OCI-LY3 (cell line): ENCODE results near the gene SHFL.

ENCODE experiments used
- H2AFZ ChIP-seq: fragments of 200-600, 300-600 bp; shearing (Covaris generic); 2 replicates; pipeline ENCODE4 v1.6.0; 2014; ENCODE audit warnings: antibody characterized with exemption, low read depth, low read length
- H3K27ac ChIP-seq: fragments of 200-600, 300-600 bp; sonication (generic); 2 replicates; pipeline ENCODE4 v1.5.1; 2014; ENCODE audit warnings: mild to moderate bottlenecking, low read length, moderate library complexity, mixed read lengths
- H3K27me3 ChIP-seq: fragments of 200-600, 300-600 bp; sonication (generic); 2 replicates; pipeline ENCODE4 v1.6.1; 2014; ENCODE audit warnings: low read depth, low read length, mixed read lengths
- H3K36me3 ChIP-seq: fragments of 200-600, 300-600 bp; sonication (generic); replicated peaks from 2 replicates; pipeline ENCODE3; 2014; ENCODE audit warnings: low read depth, low read length, mixed read lengths
- H3K4me1 ChIP-seq: fragments of 300-600, 200-600 bp; sonication (generic); 2 replicates; pipeline ENCODE4 v1.6.1; 2014; ENCODE audit warnings: low read length, mixed read lengths
- H3K4me2 ChIP-seq: fragments of 200-600, 300-600 bp; sonication (generic); 2 replicates; pipeline ENCODE4 v1.6.1; 2014; ENCODE audit warnings: low read length, mixed read lengths
- H3K4me3 ChIP-seq: fragments of 300-600, 200-600 bp; sonication (generic); 2 replicates; pipeline ENCODE4 v1.5.1; 2014; ENCODE audit warnings: antibody characterized with exemption, mild to moderate bottlenecking, low read length, moderate library complexity
- H3K79me2 ChIP-seq: fragments of 300-600, 200-600 bp; shearing (Covaris generic); 2 replicates; pipeline ENCODE4 v1.6.1; 2014; ENCODE audit warnings: mild to moderate bottlenecking, low read length, mixed read lengths
- H3K9ac ChIP-seq: fragments of 300-600, 200-600 bp; shearing (Covaris generic); 2 replicates; pipeline ENCODE4 v1.6.0; 2014; ENCODE audit warnings: mild to moderate bottlenecking, low read length, moderate library complexity
- H3K9me3 ChIP-seq: fragments of 200-600, 300-600 bp; shearing (Covaris generic); 2 replicates; pipeline ENCODE4 v1.6.1; 2014; ENCODE audit warnings: low read length, mixed read lengths; ENCODE audit not compliant: insufficient read depth
- H4K20me1 ChIP-seq: fragments of 200-600, 300-600 bp; sonication (generic); 2 replicates; pipeline ENCODE4 v1.6.1; 2016; ENCODE audit warnings: low read length, mixed read lengths; ENCODE audit not compliant: insufficient read depth
- EZH2phosphoT487 ChIP-seq: fragments of 200-600 bp; shearing (Covaris generic); IDR thresholded peaks from 2 replicates; pipeline ENCODE4 v1.6.1; 2018; ENCODE audit warnings: antibody characterized with exemption, mixed run types, low read depth
- TF ChIP-seq, protein P1 (sequence below): fragments of 200-600, 300-600 bp; sonication (generic); IDR thresholded peaks from 2 replicates; pipeline ENCODE4 v1.5.1; 2014; ENCODE audit warnings: antibody characterized with exemption, low read length, low read depth

SHFL gene

DNA sequence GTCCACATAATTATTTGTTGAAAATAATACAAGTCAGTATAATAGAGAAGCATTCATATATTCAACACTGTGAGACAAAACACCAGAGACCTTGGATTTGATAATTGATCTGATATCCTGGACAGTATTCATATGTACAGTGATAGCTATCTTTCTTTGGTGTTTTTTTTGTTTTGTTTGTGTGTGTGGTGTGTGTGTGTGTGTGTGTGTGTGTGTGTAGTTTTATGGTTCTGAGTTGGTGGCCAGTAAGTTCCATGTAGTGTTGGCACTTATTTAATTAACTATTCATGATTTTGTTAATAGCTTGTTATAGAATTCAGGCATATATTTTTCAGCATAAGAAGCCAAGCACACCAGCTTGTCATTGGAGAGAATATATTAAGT lies 18.0 kb downstream of the SHFL start:
- H3K36me3 ChIP-seq, result peaks cover 16% of the 10 kb centered on the region
- H4K20me1 ChIP-seq, result no peaks in the 10 kb centered on the region
- peaks cover 47% of the 10 kb centered on the region for H3K4me1 ChIP-seq
- H3K27me3 ChIP-seq, result no peaks in the 10 kb centered on the region
- H3K9me3 ChIP-seq, result no peaks in the 10 kb centered on the region
- no peak for TF ChIP-seq EZH2phosphoT487
- TF ChIP-seq, protein P1, sequence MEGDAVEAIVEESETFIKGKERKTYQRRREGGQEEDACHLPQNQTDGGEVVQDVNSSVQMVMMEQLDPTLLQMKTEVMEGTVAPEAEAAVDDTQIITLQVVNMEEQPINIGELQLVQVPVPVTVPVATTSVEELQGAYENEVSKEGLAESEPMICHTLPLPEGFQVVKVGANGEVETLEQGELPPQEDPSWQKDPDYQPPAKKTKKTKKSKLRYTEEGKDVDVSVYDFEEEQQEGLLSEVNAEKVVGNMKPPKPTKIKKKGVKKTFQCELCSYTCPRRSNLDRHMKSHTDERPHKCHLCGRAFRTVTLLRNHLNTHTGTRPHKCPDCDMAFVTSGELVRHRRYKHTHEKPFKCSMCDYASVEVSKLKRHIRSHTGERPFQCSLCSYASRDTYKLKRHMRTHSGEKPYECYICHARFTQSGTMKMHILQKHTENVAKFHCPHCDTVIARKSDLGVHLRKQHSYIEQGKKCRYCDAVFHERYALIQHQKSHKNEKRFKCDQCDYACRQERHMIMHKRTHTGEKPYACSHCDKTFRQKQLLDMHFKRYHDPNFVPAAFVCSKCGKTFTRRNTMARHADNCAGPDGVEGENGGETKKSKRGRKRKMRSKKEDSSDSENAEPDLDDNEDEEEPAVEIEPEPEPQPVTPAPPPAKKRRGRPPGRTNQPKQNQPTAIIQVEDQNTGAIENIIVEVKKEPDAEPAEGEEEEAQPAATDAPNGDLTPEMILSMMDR, result no peak
- peaks cover 32% of the 10 kb centered on the region for H3K79me2 ChIP-seq
- peak overlapping the region; percentile 27 for H2AFZ ChIP-seq
- peak overlapping the region; percentile 79 for H3K27ac ChIP-seq
- H3K4me3 ChIP-seq, result peak overlapping the region; percentile 91; the same call in 1 of the 2 replicates
- peak overlapping the region; percentile 66 for H3K4me2 ChIP-seq
- peak overlapping the region; percentile 50; the same call in 1 of the 2 replicates for H3K9ac ChIP-seq

DNA sequence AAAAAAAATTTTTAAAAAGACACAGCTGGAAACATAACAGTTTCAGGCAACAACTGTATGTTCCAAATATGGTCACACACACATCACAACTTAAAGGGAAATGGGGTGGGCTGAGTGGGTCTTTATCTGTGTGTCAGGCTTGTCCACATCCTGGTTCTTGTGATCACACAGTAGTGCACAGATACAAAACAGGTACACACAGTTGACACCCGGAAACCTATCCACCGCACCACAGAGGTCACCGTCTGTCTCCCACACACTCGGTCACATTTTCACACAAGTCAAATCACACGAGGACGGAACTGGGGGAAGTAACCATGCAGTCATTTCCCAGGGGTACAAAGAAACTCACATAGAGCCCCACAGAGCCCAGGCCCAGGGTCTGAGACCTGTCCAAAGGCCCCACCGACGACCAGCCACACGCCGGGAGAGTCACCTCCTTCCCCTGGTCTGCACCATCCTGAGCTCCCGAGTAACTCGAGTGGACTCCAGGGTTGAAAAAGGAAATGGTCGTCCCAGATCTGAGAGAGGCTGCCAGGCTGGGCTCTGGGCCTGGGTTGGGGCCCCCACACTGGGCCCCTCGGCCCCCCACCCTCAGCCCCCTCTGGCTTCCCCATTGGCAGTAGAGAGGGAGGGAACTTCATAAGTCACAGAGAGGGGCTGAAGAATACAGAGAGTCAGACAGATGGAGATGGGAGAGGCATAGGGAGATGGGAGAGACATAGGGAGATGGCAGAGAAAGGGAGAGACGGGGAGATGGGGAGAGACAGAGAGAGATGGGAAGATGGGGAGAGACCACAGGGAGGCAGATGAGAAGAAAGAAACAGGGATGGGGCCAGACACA lies 18.8 kb downstream of the SHFL start:
- Histone ChIP-seq H3K79me2 (peaks cover 40% of the 10 kb centered on the region), H3K9me3 (no peaks in the 10 kb centered on the region), H3K27ac (peak overlapping the region; percentile 79), H2AFZ (peak overlapping the region; percentile 27), H3K4me2 (peak overlapping the region; percentile 66), H3K27me3 (no peaks in the 10 kb centered on the region), H3K36me3 (peaks cover 24% of the 10 kb centered on the region), H3K4me3 (peak overlapping the region; percentile 91), H3K4me1 (peaks cover 47% of the 10 kb centered on the region), H3K9ac (peak overlapping the region; percentile 50), H4K20me1 (no peaks in the 10 kb centered on the region)
- TF ChIP-seq, protein P1, result no peak
- TF ChIP-seq EZH2phosphoT487, result no peak

DNA sequence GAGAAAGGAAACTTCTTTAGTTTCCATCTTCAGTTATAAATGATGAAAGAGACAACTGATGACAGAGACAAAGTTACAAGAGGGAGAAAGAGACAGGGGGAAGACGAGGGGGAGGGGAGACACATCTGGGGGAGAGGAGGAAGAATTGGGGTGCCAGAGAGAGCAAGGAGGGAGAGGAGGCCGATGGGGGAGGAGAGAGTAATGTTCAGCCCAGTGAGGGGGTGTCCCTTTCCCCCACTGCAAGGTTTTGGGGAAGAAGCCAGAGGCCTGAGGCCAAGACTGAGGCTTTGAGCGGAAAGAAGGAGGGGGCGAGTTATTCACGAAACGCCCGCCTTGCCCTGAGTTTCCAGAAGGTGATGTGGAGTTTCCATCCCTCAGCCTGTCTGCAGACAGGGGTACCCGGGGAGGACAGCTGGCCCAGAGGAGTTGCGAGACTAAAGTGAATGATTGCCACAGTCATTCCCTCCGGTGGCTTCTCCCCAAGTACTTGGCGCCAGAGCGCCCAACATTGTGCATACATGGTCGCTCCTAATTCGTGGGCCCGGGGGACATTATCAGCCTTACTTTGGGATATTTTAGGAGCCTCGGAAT lies 19.5 kb downstream of the SHFL start:
- Histone ChIP-seq H3K36me3 (peaks cover 31% of the 10 kb centered on the region), H3K79me2 (peaks cover 40% of the 10 kb centered on the region), H3K4me1 (peaks cover 47% of the 10 kb centered on the region), H2AFZ (peak overlapping the region; percentile 27), H3K9me3 (no peaks in the 10 kb centered on the region), H3K4me2 (peak overlapping the region; percentile 66), H3K9ac (peak overlapping the region; percentile 50), H4K20me1 (no peaks in the 10 kb centered on the region), H3K27me3 (no peaks in the 10 kb centered on the region), H3K27ac (peak overlapping the region; percentile 79), H3K4me3 (peak overlapping the region; percentile 91)
- TF ChIP-seq EZH2phosphoT487, result no peak
- TF ChIP-seq, protein P1, result no peak
